Vein endothelial cell (primary cell): ENCODE measurements around the gene ZNF776. TPM values are rescaled to one million over a fixed set of nuclear protein-coding genes. Genes with fewer than 3 reads are reported as not detected.

Experiments used
- total RNA-seq: library from RNA; depleted of rRNA; stranded (reverse); fragments of >200 nt; gene quantifications from 2 replicates; pipeline ENCODE4 v1.2.3, GENCODE V29; 2012

Gene ZNF776
- 14.9 and 15.7 TPM in 2 replicates for total RNA-seq

DNA sequence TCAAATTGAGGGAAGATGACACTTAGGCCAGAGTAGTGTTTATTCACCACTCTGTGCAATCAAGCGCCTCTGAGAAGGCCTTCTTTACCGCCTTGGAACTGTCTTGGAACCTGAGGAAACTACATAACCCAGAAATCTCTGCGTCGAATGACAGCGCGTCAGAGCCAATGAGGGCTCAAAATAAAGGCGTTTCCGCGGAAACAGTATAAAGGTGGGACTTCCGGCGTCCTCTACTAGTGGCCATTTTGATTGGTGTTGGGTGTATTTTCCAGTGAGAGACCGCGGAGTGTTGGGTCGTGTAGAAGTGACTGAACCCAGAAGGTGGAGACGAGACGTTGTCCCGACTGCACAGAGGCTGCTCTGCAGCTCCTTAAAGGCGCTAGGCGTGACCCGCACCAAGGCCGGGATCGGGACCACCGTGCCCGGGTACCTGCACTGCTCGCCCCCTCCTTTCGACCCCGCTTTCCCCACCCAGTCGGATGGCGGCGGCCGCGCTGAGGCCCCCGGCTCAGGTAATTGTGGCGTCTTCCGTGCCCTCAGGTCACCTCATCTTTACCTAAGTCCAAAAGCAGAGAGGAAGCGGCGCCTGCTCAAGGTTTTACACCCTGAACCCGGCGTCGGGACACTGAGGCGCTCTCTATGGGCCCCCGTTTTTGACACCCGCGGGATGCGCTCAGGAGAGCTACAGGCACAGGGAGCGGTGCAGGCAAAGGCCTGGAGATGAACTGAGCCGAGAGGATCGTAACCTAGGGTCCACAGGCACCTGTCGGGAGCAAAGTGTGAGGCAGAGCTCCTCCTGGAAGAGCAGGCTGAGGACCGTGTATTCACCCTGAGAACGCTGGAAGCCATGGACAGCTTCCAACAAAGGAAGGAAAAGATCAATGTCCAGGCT is at the start of gene ZNF776:
Gene ZNF776, plus strand, starts transcription at position 236 of the 892 bp plus-strand sequence. Its CDS starts 244 bp downstream, at position 480.

GRCh38 chr19:57708641-57709361 is 37.8 kb upstream of the ZNF776 start, which contains the start of gene ZNF154:
TSS of gene ZNF154 (minus strand) at chr19:57709204. CDS start at chr19:57708971, 233 bp downstream.

GRCh38 chr19:57769345-57770131 is 22.9 kb downstream of the ZNF776 start, which contains the start of gene ZNF586:
TSS of gene ZNF586 (plus strand) at chr19:57769676. CDS start at chr19:57769843, 167 bp downstream.

Other genes starting within 250 kb of the ZNF776 start
- gene ZNF773, start 246.9 kb upstream of the ZNF776 start, total RNA-seq: 13.0 and 15.0 TPM in 2 replicates
- 4.2 and 4.6 TPM in 2 replicates for gene ZNF549, start 219.5 kb upstream of the ZNF776 start, total RNA-seq
- gene ZNF550, start 187.0 kb upstream of the ZNF776 start, total RNA-seq: 4.6 and 6.2 TPM in 2 replicates
- gene ZNF416, start 167.9 kb upstream of the ZNF776 start, total RNA-seq: 6.2 and 6.8 TPM in 2 replicates
- gene ZIK1, start 162.7 kb upstream of the ZNF776 start, total RNA-seq: 4.6 and 5.7 TPM in 2 replicates
- gene ZNF530, start 146.9 kb upstream of the ZNF776 start, total RNA-seq: 3.6 and 6.9 TPM in 2 replicates
- 19.3 and 21.5 TPM in 2 replicates for gene ZNF134, start 132.6 kb upstream of the ZNF776 start, total RNA-seq
- gene ZNF211, start 113.6 kb upstream of the ZNF776 start, total RNA-seq: 7.5 and 9.3 TPM in 2 replicates
- under 0.01 and 0.10 TPM in 2 replicates for gene ZSCAN4, start 77.9 kb upstream of the ZNF776 start, total RNA-seq
- 13.4 and 14.4 TPM in 2 replicates for gene ZNF551, start 64.8 kb upstream of the ZNF776 start, total RNA-seq
- 0.33 and 3.7 TPM in 2 replicates for gene ZNF154, start 37.6 kb upstream of the ZNF776 start, total RNA-seq
- gene ZNF671, start 19.2 kb upstream of the ZNF776 start, total RNA-seq: 4.6 and 8.3 TPM in 2 replicates
- 15.0 and 17.6 TPM in 2 replicates for gene ZNF586, start 22.9 kb downstream of the ZNF776 start, total RNA-seq
- 5.6 and 8.9 TPM in 2 replicates for gene ZNF552, start 68.1 kb downstream of the ZNF776 start, total RNA-seq
- gene ZNF587B, start 83.5 kb downstream of the ZNF776 start, total RNA-seq: 22.5 and 25.3 TPM in 2 replicates
- gene ZNF587, start 103.0 kb downstream of the ZNF776 start, total RNA-seq: 30.1 and 46.1 TPM in 2 replicates
- gene ZNF814, start 142.2 kb downstream of the ZNF776 start, total RNA-seq: 4.2 and 11.1 TPM in 2 replicates
- 8.8 and 12.4 TPM in 2 replicates for gene ZNF417, start 169.8 kb downstream of the ZNF776 start, total RNA-seq
- gene ZNF418, start 188.6 kb downstream of the ZNF776 start, total RNA-seq: 2.9 and 3.6 TPM in 2 replicates
- 5.9 and 6.3 TPM in 2 replicates for gene ZNF256, start 200.9 kb downstream of the ZNF776 start, total RNA-seq
- 0.57 TPM in 1 of 2 replicates, not detected in the other for gene C19orf18, start 227.7 kb downstream of the ZNF776 start, total RNA-seq